A172 (cell line): ENCODE data around the gene TMA7. TPM values are rescaled to one million over a fixed set of nuclear protein-coding genes. Genes with fewer than 3 reads are reported as not detected.

ENCODE experiments used
- DNase-seq: peaks from one replicate; pipeline ENCODE4 v3.0.0-alpha.2; 2015; ENCODE audit warnings: low spot score
- total RNA-seq: library from RNA; depleted of rRNA; stranded (reverse); fragments of >200 nt; shearing (Covaris generic); gene quantifications from 2 replicates; pipeline ENCODE4 v1.2.3, GENCODE V29; 2014

TMA7 gene
- total RNA-seq, 1 experiment from 2014 or later, result 556 TPM

DNA sequence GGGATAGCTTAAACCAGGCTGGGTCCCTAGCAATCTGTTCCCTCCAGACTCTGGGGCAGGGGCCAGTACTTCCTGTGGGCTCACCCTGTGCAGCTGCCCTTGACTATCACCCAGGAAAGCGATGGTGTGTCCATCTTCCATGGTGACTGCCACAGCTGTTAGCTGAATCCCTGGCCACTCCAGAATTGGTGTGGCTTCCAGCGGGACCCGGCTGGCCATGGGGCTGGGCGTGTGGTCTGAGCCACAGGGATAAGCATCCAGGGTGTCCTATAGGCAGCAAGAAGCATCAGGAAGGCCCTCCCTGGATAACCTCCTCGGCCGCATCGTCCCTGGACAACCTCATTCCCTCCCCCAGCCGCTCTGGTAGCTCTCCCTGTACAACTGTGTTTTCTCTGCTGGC lies 17.4 kb upstream of the TMA7 start:
- DNase-seq, result no peak

- no peak for DNase-seq
Observed at GRCh38 chr3:48423241-48423882, 16.7 kb upstream of the TMA7 start.

GRCh38 chr3:48423883-48424695 lies 16.0 kb upstream of the TMA7 start:
- DNase-seq, result no peak

GRCh38 chr3:48425281-48425812 lies 14.7 kb upstream of the TMA7 start:
- DNase-seq, result no peak

DNA sequence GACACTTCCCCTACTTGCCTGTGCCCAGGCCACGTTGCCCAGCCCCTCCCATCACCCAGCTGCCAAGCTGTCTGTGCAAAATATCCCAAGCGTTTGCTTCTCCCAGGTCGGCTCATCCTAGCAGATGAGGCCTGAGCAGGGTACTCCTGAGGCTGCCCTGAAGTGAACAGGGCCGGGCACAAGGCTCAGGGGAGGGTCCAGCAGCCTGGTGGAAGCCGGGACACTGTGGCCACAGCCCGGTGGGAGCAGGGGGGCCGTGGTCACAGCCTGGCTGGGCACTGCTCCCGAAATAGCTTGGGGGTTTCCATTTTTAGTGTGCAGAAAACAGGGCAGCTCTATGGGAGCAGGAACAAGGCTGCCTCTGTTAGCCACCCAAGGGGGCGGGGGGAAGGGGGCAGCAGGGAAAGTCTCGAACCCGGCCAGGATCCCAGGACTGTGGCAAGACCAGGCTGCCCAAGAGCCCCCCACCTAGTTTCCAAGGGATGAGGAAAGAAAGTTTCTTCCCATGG lies 13.6 kb upstream of the TMA7 start:
- DNase-seq, result no peak

DNA sequence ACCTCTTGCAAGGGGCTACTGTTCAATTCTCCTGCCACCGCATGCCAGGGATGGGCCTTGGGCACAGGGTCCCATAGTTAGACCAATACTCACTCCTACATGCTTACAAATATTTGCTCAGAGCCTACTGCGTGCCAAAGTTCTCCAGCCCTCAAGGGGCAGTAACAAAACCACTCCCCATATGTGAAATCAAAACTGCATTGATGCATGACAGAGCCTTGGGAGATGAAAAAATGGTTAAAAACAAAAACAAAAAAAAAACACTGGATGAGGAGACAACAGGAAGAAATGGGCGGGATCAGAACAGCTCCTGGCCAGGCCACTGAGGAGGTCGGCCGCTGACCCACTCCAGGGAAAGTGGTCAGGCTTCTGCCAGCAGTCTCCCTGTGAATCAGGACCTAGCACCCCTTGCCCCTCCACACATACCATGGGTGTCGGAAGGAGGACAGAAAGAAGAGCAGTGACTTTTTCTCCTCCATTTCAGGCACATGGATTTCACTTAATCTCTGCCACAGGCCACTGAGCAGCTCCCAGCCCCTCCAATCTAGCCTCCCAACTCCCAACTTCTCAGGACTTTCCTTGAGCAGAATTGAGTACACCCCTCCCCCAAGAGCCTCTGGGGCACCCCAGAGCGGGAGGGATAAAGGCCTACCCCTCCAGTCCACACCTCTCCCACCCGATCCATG lies 13.0 kb upstream of the TMA7 start:
- DNase-seq, result no peak

GRCh38 chr3:48427630-48427962 lies 12.5 kb upstream of the TMA7 start:
- no peak for DNase-seq

GRCh38 chr3:48428088-48428571 lies 11.9 kb upstream of the TMA7 start:
- DNase-seq, result no peak

DNA sequence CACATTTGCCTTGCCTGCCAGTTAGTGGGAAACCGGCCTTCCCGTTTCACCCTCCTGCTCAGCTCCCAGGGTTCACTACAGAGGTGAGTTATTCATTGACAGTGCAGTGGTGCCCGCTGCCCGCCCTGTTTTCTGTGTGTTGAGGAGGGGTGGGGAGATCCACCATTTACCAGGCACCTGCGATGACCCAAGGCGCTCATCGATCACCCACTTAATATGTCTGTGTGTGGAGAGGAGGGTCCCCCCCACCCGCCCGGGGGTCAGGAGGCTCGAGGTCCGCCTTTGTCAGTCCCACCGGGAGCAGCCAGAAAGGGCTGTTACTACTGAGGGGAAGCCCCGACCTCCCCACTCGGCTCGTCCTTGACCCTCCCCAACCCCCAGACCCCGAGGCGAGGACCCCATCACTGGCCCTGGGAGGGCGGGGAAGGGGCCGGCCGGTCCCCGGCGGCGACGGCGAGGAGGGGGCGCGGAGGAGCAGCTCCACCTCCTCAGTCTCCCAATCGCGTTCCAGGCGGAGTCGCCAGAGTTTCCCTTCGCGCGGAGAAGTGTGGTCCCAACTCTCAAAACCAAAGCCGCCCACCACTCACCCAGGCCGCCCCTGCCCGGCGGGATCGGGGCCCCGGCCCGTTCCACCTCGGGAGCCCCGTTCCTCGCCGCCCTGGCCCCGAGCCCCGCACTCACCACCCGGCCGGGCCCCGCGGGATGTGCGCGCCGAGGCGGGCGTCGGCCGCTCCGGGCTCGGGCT lies 11.3 kb upstream of the TMA7 start:
- DNase-seq, result no peak

DNA sequence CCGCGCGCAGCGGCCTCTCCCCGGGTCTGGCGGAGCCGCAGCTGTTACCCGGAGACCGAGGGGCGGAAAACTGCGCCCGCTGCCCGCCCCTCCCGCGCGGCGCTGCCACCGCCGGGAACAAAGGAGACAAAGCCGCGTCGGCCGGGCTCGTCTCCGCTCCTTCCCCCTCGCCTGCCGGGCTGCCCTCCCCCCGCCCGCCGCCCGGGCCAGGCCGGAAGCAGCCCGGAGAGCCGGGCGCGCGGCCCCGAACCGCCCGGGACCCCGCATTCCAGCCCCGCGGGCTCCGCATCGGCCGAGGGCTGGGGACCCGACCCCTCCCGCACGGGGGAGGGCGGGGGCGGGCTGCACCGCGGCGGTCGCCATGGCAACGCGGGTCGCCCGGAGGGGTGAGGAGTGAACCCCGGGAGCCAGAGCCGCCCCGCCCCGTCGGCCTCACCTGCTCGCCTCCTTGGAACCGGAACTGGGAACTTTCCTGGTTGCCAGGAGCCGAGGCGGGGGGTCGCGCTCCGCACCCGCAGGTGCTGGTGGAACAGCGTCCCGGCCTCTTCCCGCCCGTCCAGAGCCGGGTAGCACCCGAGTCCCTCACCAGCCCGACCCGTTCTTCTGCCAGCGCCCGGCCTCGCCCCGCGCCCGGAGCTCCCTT lies 10.6 kb upstream of the TMA7 start:
- DNase-seq, result no peak

GRCh38 chr3:48429960-48430707 lies 9.9 kb upstream of the TMA7 start, which contains the start of gene PLXNB1:
Gene PLXNB1 (minus strand): TSS chr3:48430086. CDS start chr3:48424611, 5,475 bp downstream.
- no peak for DNase-seq

DNA sequence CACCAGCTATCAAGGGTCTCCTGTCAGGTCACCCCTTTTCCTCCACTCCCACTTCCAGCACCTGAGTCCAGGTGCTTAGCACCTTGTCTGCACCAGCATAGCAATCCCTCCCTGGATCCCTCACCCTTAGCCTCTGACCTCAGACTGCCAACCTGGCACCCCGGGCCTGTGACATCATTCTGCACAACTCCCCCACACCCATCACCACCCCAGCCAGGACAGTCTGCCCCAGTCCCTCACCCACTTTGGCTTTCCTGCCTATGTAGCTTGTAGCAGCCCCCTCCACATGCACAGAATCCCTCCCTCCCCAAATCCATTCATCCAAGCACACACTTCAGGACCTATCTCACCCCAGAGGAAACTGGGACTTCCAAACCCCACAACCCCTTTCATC lies 9.4 kb upstream of the TMA7 start:
- DNase-seq, result no peak

GRCh38 chr3:48431224-48432029 lies 8.6 kb upstream of the TMA7 start:
- DNase-seq, result no peak

DNA sequence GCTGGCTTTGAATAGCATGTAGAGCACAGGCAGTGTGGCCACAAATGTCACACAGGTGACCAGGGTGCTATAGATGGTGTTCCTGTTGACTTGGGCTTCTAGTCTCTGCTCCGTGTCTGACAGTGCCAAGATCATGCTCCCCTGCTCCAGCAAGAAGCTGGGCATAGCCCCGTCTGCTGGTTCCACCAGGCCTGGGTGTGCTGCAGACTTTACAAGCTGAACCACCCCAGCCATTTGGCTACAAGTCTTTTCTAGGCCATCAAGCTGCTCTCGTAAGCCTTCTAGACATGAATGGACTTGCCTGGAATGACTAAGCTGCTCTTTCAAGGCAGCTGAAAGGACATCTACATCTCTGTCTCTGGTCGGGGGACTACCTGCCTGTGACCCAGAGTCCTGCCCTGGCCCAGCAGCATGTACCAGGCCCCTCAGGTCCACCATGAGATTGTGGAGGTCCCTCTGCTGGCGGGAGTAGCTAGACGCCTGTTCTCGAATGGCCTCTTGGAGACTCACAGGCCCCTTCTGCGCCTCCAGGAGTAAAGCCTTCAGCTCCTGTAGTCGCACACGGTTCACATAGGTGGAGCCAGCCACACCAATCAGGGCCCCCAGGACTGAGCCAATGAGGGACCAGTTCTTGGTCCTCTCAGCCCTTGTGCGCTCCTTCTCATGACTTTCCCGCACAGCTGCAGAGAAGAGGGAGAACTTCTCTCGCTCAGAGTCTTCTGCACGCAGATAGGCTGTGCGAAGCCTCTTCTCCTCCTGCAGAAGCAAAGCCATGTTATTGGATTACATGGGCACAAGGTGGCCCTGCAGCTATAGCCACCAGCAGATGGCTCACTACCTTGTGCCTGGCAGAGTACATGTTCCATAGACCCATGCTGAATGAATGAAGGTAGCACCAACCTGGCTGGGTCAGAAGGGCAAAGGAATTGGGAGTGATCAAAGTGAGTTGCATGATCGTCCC lies 7.4 kb upstream of the TMA7 start:
- DNase-seq, result no peak

GRCh38 chr3:48433472-48434118 lies 6.5 kb upstream of the TMA7 start:
- DNase-seq, result peak; percentile 77

GRCh38 chr3:48434591-48435222 lies 5.3 kb upstream of the TMA7 start:
- no peak for DNase-seq

GRCh38 chr3:48435223-48435595 lies 4.8 kb upstream of the TMA7 start:
- no peak for DNase-seq
